ENCODE data around the gene LIPA. TPM values are rescaled to one million over a fixed set of nuclear protein-coding genes. Genes with fewer than 3 reads are reported as not detected.

The LIPA gene
- total and polyA plus RNA-seq, 2 of the 4 experiments (the other 2 are of a cell fraction): 23.1 to 31.9 TPM

DNA sequence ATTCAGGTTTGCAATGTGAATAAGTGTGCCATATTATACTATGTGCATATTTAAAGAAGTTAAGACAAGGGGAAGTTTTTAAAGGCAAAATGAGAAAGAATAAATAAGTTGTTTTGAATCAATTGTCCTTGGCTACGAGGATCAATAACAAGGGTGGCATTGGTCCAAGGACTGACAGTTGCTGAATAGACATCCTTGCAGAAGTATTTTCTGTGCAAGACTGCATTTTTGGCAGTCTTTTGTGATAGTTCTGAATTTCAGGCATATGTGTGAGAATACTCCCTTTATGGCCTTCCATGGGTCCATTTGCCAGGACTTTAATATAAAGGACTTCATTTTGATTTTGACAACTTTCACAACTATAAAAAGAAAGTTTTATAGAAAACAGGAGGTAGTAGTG is 5.4 kb upstream of the LIPA start:
- no peak overlapping the region for H2BK5ac ChIP-seq (ENCODE audit: low read depth, low read length, poor library complexity, severe bottlenecking)
- H2AFZ ChIP-seq (replicated peaks; ENCODE audit: low read length, poor library complexity): no peak overlapping the region
- no peak overlapping the region for H3K14ac ChIP-seq (replicated peaks; ENCODE audit: low read depth, low read length)
- no peak overlapping the region for H3K4me2 ChIP-seq (ENCODE audit: low read depth, low read length)
- H2BK15ac ChIP-seq (ENCODE audit: low read depth, low read length): no peak overlapping the region
- dilution Hi-C loops (cut with HindIII; ENCODE audit: low sequenced_read_pairs, unreplicated experiment) (no loop called here), intact Hi-C loops (cut with micrococcal nuclease) (no loop called here), in situ Hi-C loops (cut with MboI; ENCODE audit: low sequenced_read_pairs) (loop anchor here (5.0 kb wide), 1 partner anchor 300 kb away; no protein-coding TSS in a partner anchor)
- no peak overlapping the region for H3K18ac ChIP-seq (ENCODE audit: low read depth, low read length)
- H3K79me1 ChIP-seq (ENCODE audit: low read depth in 1 of 2, low read length in 2 of 2): no peaks in the 10 kb centered on the region
- WGBS, 2 experiments (ENCODE audit: extremely low coverage in 2 of 2, insufficient read length in 1 of 2): 40% methylated on average over 1 of the region's 1 CpG; no CpG with 5 or more reads in 1 of the 2 experiments
- ChIA-PET POLR2A (ENCODE audit: unreplicated experiment) (no interaction called here), CTCF (interaction anchor here (0.9 kb wide), 1 partner anchor 112 kb away, joined by 3 read pairs; no protein-coding TSS in a partner anchor)
- no peak overlapping the region for H3K4ac ChIP-seq (ENCODE audit: low read depth, low read length)
- no peak overlapping the region for H4K8ac ChIP-seq (ENCODE audit: low read depth in 2 of 2, low read length in 2 of 2)
- ATAC-seq (ENCODE audit: low read depth) (no peak), DNase-seq (no peak)
- H2AK9ac ChIP-seq (replicated peaks; ENCODE audit: low read depth, low read length, poor library complexity): no peak overlapping the region
- H3K36me3 ChIP-seq (ENCODE audit: control insufficient read depth, insufficient read depth, low read length): no peaks in the 10 kb centered on the region
- peaks cover 3% of the 10 kb centered on the region for H3K4me1 ChIP-seq (ENCODE audit: control insufficient read depth, insufficient read depth, low read length)
- no peak overlapping the region for H2AK5ac ChIP-seq (ENCODE audit: low read depth, low read length)
- TF ChIP-seq POLR2A (IDR thresholded peaks at IDR 0.05; ENCODE audit: low read depth, low read length) (no peak), CEBPB (IDR thresholded peaks at IDR 0.05; ENCODE audit: low read depth, low read length) (no peak), RFX5 (IDR thresholded peaks at IDR 0.05; ENCODE audit: low read depth, low read length) (no peak)
- H4K91ac ChIP-seq (ENCODE audit: insufficient read depth, low read depth, low read length): no peak overlapping the region
- no peak overlapping the region for H3K27ac ChIP-seq (ENCODE audit: insufficient read depth, low read length)
- H3K9me3 ChIP-seq (ENCODE audit: control insufficient read depth, insufficient read depth, low read length): peaks cover 3% of the 10 kb centered on the region; the same call in 1 of the 2 replicates
- peaks cover 2% of the 10 kb centered on the region; the same call in 1 of the 2 replicates for H3K27me3 ChIP-seq (ENCODE audit: control insufficient read depth, insufficient read depth, low read length)
- H3K9me1 ChIP-seq (ENCODE audit: insufficient read depth, low read length): no peaks in the 10 kb centered on the region
- no peak overlapping the region for H3K9ac ChIP-seq (ENCODE audit: low read depth, low read length)
- no peak overlapping the region for H3K56ac ChIP-seq (ENCODE audit: extremely low read depth, insufficient read depth, low read length)
- no peak overlapping the region for H3K23ac ChIP-seq (ENCODE audit: low read depth, low read length)
- no peak overlapping the region for H4K5ac ChIP-seq (ENCODE audit: low read depth, low read length)
- BruUV-seq (replicated peaks): no TSS peak
- H3K4me3 ChIP-seq (ENCODE audit: insufficient read depth, low read depth, low read length): no peak overlapping the region
- no peak overlapping the region for H2BK20ac ChIP-seq (ENCODE audit: low read depth, low read length)
- no peak overlapping the region for H2BK120ac ChIP-seq (ENCODE audit: low read depth, low read length)
- H4K20me1 ChIP-seq (ENCODE audit: insufficient read depth, low read length): no peaks in the 10 kb centered on the region

Measured in IMR-90 (cell line).